Neural progenitor cell (in vitro differentiated cells): ENCODE data around the gene PLCB1. TPM values are rescaled to one million over a fixed set of nuclear protein-coding genes. Genes with fewer than 3 reads are reported as not detected.
"Not testable (repeated sequence)": the region's sequence is repeated elsewhere in the genome, so short reads cannot be mapped to it uniquely, and the experiment has no call there.

Experiments used
- DNase-seq: peaks from one replicate; pipeline ENCODE4 v3.0.0-alpha.2; 2016; ENCODE audit warnings: low spot score
- H2AFZ ChIP-seq: fragments of 200-600 bp; sonication (generic); replicated peaks from 2 replicates; pipeline ENCODE4 v1.6.1; 2016; ENCODE audit warnings: antibody characterized with exemption
- H3F3A ChIP-seq: fragments of 200-600 bp; sonication (generic); 2 replicates; pipeline ENCODE4 v1.6.1; 2016; ENCODE audit warnings: antibody characterized with exemption, low read depth
- H3K27ac ChIP-seq: fragments of 200-600 bp; sonication (generic); 2 replicates; pipeline ENCODE4 v1.5.1; 2016; ENCODE audit warnings: mild to moderate bottlenecking
- H3K27me3 ChIP-seq: fragments of 200-600 bp; sonication (generic); 2 replicates; pipeline ENCODE4 v1.6.1; 2016; ENCODE audit warnings: mild to moderate bottlenecking, moderate library complexity
- H3K36me3 ChIP-seq: fragments of 200-600 bp; sonication (generic); 2 replicates; pipeline ENCODE4 v1.5.1; 2016
- H3K4me1 ChIP-seq: fragments of 200-600 bp; sonication (generic); 2 replicates; pipeline ENCODE4 v1.6.1; 2016; ENCODE audit warnings: mixed run types
- H3K4me2 ChIP-seq: fragments of 200-600 bp; sonication (generic); 2 replicates; pipeline ENCODE4 v1.6.1; 2016
- H3K4me3 ChIP-seq: fragments of 200-600 bp; sonication (generic); 2 replicates; pipeline ENCODE4 v1.5.1; 2016
- H3K79me2 ChIP-seq: fragments of 200-600 bp; sonication (generic); 2 replicates; pipeline ENCODE4 v1.6.1; 2016; ENCODE audit warnings: low read depth
- H3K9ac ChIP-seq: fragments of 200-600 bp; sonication (generic); 2 replicates; pipeline ENCODE4 v1.6.1; 2016
- H3K9me3 ChIP-seq: fragments of 200-600 bp; sonication (generic); 2 replicates; pipeline ENCODE4 v1.5.1; 2016; ENCODE audit warnings: low read depth
- H4K20me1 ChIP-seq: fragments of 200-600 bp; sonication (generic); 2 replicates; pipeline ENCODE4 v1.6.1; 2016; ENCODE audit warnings: low read depth
- H3K27ac Mint-ChIP-seq: 3 replicates; pipeline ENCODE4 v1.8.0; 2021; ENCODE audit warnings: mixed read lengths
- H3K27me3 Mint-ChIP-seq: 2 replicates; pipeline ENCODE4 v1.8.0; 2022; ENCODE audit warnings: low read depth, mild to moderate bottlenecking, inconsistent platforms, moderate library complexity, mixed read lengths; ENCODE audit not compliant: insufficient read depth
- H3K36me3 Mint-ChIP-seq: 3 replicates; pipeline ENCODE4 v1.8.0; 2021; ENCODE audit warnings: mixed read lengths
- H3K4me1 Mint-ChIP-seq: 3 replicates; pipeline ENCODE4 v1.8.0; 2021; ENCODE audit warnings: mixed read lengths
- H3K4me3 Mint-ChIP-seq: 3 replicates; pipeline ENCODE4 v1.8.0; 2021; ENCODE audit warnings: mild to moderate bottlenecking, moderate library complexity, mixed read lengths
- H3K9me3 Mint-ChIP-seq: 3 replicates; pipeline ENCODE4 v1.8.0; 2020; ENCODE audit warnings: mixed read lengths
- EZH2 ChIP-seq: fragments of 200-600 bp; sonication (generic); IDR thresholded peaks from 2 replicates; pipeline ENCODE4 v1.6.1; 2017; ENCODE audit warnings: antibody characterized with exemption, mild to moderate bottlenecking, moderate library complexity
- EZH2phosphoT487 ChIP-seq: fragments of 200-600 bp; sonication (generic); IDR thresholded peaks from 2 replicates; pipeline ENCODE4 v1.6.1; 2017; ENCODE audit warnings: antibody characterized with exemption
- total RNA-seq: library from RNA; depleted of rRNA; stranded (reverse); fragments of >200 nt; gene quantifications from 2 replicates; pipeline ENCODE4 v1.2.3, GENCODE V29; 2015; ENCODE audit warnings: low replicate concordance
- TF ChIP-seq, protein P1 (sequence below): fragments of 200-600 bp; sonication (generic); IDR thresholded peaks from 2 replicates; pipeline ENCODE4 v1.5.1; 2017; ENCODE audit warnings: antibody characterized with exemption, mild to moderate bottlenecking

Gene PLCB1
- total RNA-seq, 1 donor from 2014 or later, result 30.2 TPM

GRCh38 chr20:8815208-8815607, 683.1 kb downstream of the PLCB1 start:
- no peaks in the 10 kb centered on the region for H3F3A ChIP-seq
- peaks cover 2% of the 10 kb centered on the region for H3K36me3 Mint-ChIP-seq
- no peak overlapping the region for H3K4me3 ChIP-seq
- H4K20me1 ChIP-seq, result no peaks in the 10 kb centered on the region
- H3K27ac ChIP-seq, result no peak overlapping the region
- H3K4me3 Mint-ChIP-seq, result no peak overlapping the region
- H3K4me1 ChIP-seq, result peaks cover 8% of the 10 kb centered on the region
- no peaks in the 10 kb centered on the region for H3K27me3 ChIP-seq
- H3K9me3 Mint-ChIP-seq, result no peaks in the 10 kb centered on the region
- H3K27me3 Mint-ChIP-seq, result peaks cover 3% of the 10 kb centered on the region
- no peak overlapping the region for H3K4me2 ChIP-seq
- no peak overlapping the region for H2AFZ ChIP-seq
- peaks cover 14% of the 10 kb centered on the region for H3K4me1 Mint-ChIP-seq
- no peaks in the 10 kb centered on the region for H3K9me3 ChIP-seq
- DNase-seq, result no peak
- TF ChIP-seq, protein P1, sequence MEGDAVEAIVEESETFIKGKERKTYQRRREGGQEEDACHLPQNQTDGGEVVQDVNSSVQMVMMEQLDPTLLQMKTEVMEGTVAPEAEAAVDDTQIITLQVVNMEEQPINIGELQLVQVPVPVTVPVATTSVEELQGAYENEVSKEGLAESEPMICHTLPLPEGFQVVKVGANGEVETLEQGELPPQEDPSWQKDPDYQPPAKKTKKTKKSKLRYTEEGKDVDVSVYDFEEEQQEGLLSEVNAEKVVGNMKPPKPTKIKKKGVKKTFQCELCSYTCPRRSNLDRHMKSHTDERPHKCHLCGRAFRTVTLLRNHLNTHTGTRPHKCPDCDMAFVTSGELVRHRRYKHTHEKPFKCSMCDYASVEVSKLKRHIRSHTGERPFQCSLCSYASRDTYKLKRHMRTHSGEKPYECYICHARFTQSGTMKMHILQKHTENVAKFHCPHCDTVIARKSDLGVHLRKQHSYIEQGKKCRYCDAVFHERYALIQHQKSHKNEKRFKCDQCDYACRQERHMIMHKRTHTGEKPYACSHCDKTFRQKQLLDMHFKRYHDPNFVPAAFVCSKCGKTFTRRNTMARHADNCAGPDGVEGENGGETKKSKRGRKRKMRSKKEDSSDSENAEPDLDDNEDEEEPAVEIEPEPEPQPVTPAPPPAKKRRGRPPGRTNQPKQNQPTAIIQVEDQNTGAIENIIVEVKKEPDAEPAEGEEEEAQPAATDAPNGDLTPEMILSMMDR, result no peak
- TF ChIP-seq EZH2phosphoT487 (no peak), EZH2 (no peak)
- H3K36me3 ChIP-seq, result no peaks in the 10 kb centered on the region
- no peak overlapping the region for H3K9ac ChIP-seq
- H3K79me2 ChIP-seq, result no peaks in the 10 kb centered on the region
- no peak overlapping the region for H3K27ac Mint-ChIP-seq

GRCh38 chr20:8829256-8829655, 697.2 kb downstream of the PLCB1 start:
- Histone ChIP-seq H3K36me3 (no peaks in the 10 kb centered on the region), H3F3A (no peaks in the 10 kb centered on the region), H3K4me3 (no peak overlapping the region), H3K4me1 (no peaks in the 10 kb centered on the region), H2AFZ (no peak overlapping the region), H3K27ac (no peak overlapping the region), H4K20me1 (no peaks in the 10 kb centered on the region), H3K27me3 (no peaks in the 10 kb centered on the region), H3K9ac (no peak overlapping the region), H3K4me2 (no peak overlapping the region), H3K79me2 (no peaks in the 10 kb centered on the region), H3K9me3 (peaks cover 4% of the 10 kb centered on the region)
- Mint-ChIP-seq H3K36me3 (no peaks in the 10 kb centered on the region), H3K4me1 (no peaks in the 10 kb centered on the region), H3K9me3 (peaks cover 7% of the 10 kb centered on the region), H3K27me3 (no peaks in the 10 kb centered on the region), H3K4me3 (no peak overlapping the region), H3K27ac (no peak overlapping the region)
- no peak for DNase-seq
- TF ChIP-seq EZH2phosphoT487 (no peak), EZH2 (no peak)
- TF ChIP-seq, protein P1, result peak; percentile 37

DNA sequence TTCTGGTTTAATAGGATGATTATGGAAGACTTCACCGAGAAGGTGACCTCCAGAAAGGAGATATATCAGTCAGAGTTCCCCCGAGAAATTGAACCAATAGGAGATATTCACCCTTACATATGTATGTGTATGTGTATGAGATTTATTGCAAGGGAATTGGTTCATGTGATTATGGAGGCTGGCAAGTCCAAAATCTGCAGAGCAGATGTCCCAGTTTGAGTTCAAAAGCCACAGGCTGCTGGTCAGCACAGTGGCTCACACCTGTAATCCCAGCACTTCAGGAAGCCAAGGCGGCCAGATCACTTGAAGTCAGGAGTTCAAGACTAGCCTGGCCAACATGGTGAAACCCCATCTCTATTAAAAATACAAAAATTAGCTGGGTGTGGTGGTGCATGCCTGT, 702.2 kb downstream of the PLCB1 start:
- not testable (repeated sequence) for H3K36me3 ChIP-seq, H3K27ac Mint-ChIP-seq, H3K27ac ChIP-seq, H3K4me1 ChIP-seq, H3K9me3 ChIP-seq, H3K4me2 ChIP-seq, H4K20me1 ChIP-seq, H3K27me3 Mint-ChIP-seq, H3K4me3 Mint-ChIP-seq, H3K27me3 ChIP-seq, H3K4me3 ChIP-seq, H3K36me3 Mint-ChIP-seq, H3K4me1 Mint-ChIP-seq, DNase-seq, H3K9ac ChIP-seq, H3K79me2 ChIP-seq, H3F3A ChIP-seq, H2AFZ ChIP-seq
- peaks cover 10% of the 10 kb centered on the region for H3K9me3 Mint-ChIP-seq

DNA sequence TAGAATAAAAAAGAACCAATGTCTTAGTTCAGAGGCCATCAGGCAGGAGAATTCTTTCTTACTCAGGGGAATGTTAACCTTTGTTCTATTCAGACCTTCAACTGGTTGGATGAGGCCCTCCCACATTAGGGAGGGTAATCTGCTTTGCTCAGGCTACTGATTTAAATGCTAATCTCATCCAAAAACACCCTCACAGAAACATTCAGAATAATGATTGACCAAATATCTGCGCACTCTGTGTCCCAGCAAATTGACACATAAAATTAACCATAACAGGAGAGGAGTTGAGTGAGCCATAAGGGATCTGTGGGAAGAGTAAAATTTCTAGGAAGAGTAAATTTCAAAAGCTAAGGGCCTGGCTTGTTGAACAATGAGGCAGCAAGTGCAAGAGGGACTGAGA, 702.8 kb downstream of the PLCB1 start:
- no peak overlapping the region for H3K4me3 Mint-ChIP-seq
- no peak overlapping the region for H3K27ac Mint-ChIP-seq
- peaks cover 10% of the 10 kb centered on the region for H3K9me3 Mint-ChIP-seq

More for the DNA sequence above, 702.8 kb downstream of the PLCB1 start:
- TF ChIP-seq EZH2, result no peak
- TF ChIP-seq, protein P1, result no peak
- TF ChIP-seq EZH2phosphoT487, result no peak
- Histone ChIP-seq H4K20me1 (no peaks in the 10 kb centered on the region), H3K36me3 (no peaks in the 10 kb centered on the region), H3K4me1 (no peaks in the 10 kb centered on the region), H3K27ac (no peak overlapping the region), H3K9me3 (peaks cover 4% of the 10 kb centered on the region), H3K4me3 (no peak overlapping the region), H2AFZ (no peak overlapping the region), H3F3A (no peaks in the 10 kb centered on the region), H3K9ac (no peak overlapping the region), H3K4me2 (no peak overlapping the region), H3K79me2 (no peaks in the 10 kb centered on the region), H3K27me3 (no peaks in the 10 kb centered on the region)
- DNase-seq, result peak; percentile 40
- H3K4me1 Mint-ChIP-seq, result peaks cover 4% of the 10 kb centered on the region
- H3K27me3 Mint-ChIP-seq, result no peaks in the 10 kb centered on the region
- no peaks in the 10 kb centered on the region for H3K36me3 Mint-ChIP-seq
